GM23338 (cell line): Measurements from ENCODE around the gene OPRL1. TPM values are rescaled to one million over a fixed set of nuclear protein-coding genes. Genes with fewer than 3 reads are reported as not detected.

Source experiments
- ATAC-seq: fragments of 200-7000 bp; cut with Tn5 transposase; 3 replicates; pipeline ENCODE4 v1.9.1; 2020
- DNase-seq: peaks from one replicate; pipeline ENCODE4 v3.0.0-alpha.2; 2015; ENCODE audit warnings: low spot score
- H2AFZ ChIP-seq: fragments of 200-600 bp; sonication (generic); 2 replicates; pipeline ENCODE4 v1.8.0; 2016; ENCODE audit warnings: antibody characterized with exemption, mild to moderate bottlenecking, moderate library complexity
- H3F3A ChIP-seq: fragments of 200-600 bp; sonication (generic); replicated peaks from 2 replicates; pipeline ENCODE4 v1.8.0; 2017; ENCODE audit warnings: antibody characterized with exemption, mixed run types, low read depth
- H3K27ac ChIP-seq: fragments of 200-600 bp; sonication (generic); 2 replicates; pipeline ENCODE4 v1.6.1; 2016; ENCODE audit warnings: low read depth
- H3K27me3 ChIP-seq: fragments of 200-600 bp; sonication (generic); 2 replicates; pipeline ENCODE4 v1.8.0; 2016; ENCODE audit warnings: mild to moderate bottlenecking, mixed run types, moderate library complexity; ENCODE audit not compliant: insufficient read depth
- H3K36me3 ChIP-seq: fragments of 200-600 bp; sonication (generic); 2 replicates; pipeline ENCODE4 v1.8.0; 2016; ENCODE audit warnings: mild to moderate bottlenecking; ENCODE audit not compliant: insufficient read depth
- H3K4me1 ChIP-seq: fragments of 200-600 bp; sonication (generic); 2 replicates; pipeline ENCODE4 v1.8.0; 2016; ENCODE audit warnings: mild to moderate bottlenecking, moderate library complexity; ENCODE audit not compliant: insufficient read depth
- H3K4me2 ChIP-seq: fragments of 200-600 bp; sonication (generic); 2 replicates; pipeline ENCODE4 v1.7.1; 2017; ENCODE audit warnings: mixed run types
- H3K4me3 ChIP-seq: fragments of 200-600 bp; sonication (generic); 2 replicates; pipeline ENCODE4 v1.6.1; 2016; ENCODE audit warnings: mixed run types
- H3K79me2 ChIP-seq: fragments of 200-600 bp; sonication (generic); replicated peaks from 2 replicates; pipeline ENCODE4 v1.8.0; 2017; ENCODE audit warnings: mild to moderate bottlenecking; ENCODE audit not compliant: insufficient read depth
- H3K9me2 ChIP-seq: fragments of 200-600 bp; sonication (generic); 2 replicates; pipeline ENCODE4 v1.8.0; 2017; ENCODE audit not compliant: insufficient read depth
- H4K20me1 ChIP-seq: fragments of 200-600 bp; sonication (generic); replicated peaks from 2 replicates; pipeline ENCODE4 v1.8.0; 2017; ENCODE audit warnings: mild to moderate bottlenecking; ENCODE audit not compliant: insufficient read depth
- H3K27ac Mint-ChIP-seq: 2 replicates; pipeline ENCODE4 v1.8.0; 2020; ENCODE audit warnings: inconsistent platforms, mild to moderate bottlenecking, moderate library complexity, mixed read lengths
- H3K27me3 Mint-ChIP-seq: 3 replicates; pipeline ENCODE4 v1.8.0; 2022; ENCODE audit warnings: low read depth, mild to moderate bottlenecking, moderate library complexity, mixed read lengths, inconsistent platforms; ENCODE audit not compliant: insufficient read depth, poor library complexity
- H3K36me3 Mint-ChIP-seq: 3 replicates; pipeline ENCODE4 v1.8.0; 2021; ENCODE audit warnings: low read depth, mild to moderate bottlenecking, inconsistent platforms, moderate library complexity, mixed read lengths
- H3K4me1 Mint-ChIP-seq: 3 replicates; pipeline ENCODE4 v1.8.0; 2020; ENCODE audit warnings: mild to moderate bottlenecking, inconsistent platforms, mixed read lengths
- H3K4me3 Mint-ChIP-seq: 3 replicates; pipeline ENCODE4 v1.8.0; 2021; ENCODE audit warnings: moderate library complexity, mild to moderate bottlenecking, inconsistent platforms, mixed read lengths
- H3K9me3 Mint-ChIP-seq: 3 replicates; pipeline ENCODE4 v1.8.0; 2020; ENCODE audit warnings: moderate library complexity, mild to moderate bottlenecking, inconsistent platforms, mixed read lengths
- CREB1 ChIP-seq: fragments of 250-450 bp; sonication (Bioruptor Pico); IDR thresholded peaks from 2 replicates; pipeline ENCODE4 v1.5.0; 2020; ENCODE audit warnings: low read depth, mild to moderate bottlenecking, moderate library complexity
- CTCF ChIP-seq, 2 experiments: fragments of 200-600 bp in 1 of 2; sonication (generic) in 1 of 2; conservative IDR thresholded peaks; 2 replicates each; pipeline versions ENCODE4 v1.5.1 to v1.6.1; 2016 to 2017; ENCODE audit warnings: antibody characterized with exemption in 2 of 2, low read depth in 2 of 2, mild to moderate bottlenecking in 2 of 2, moderate library complexity in 1 of 2
- JUNB ChIP-seq: IDR thresholded peaks from one replicate; pipeline ENCODE4 v1.6.1; 2016; ENCODE audit warnings: antibody characterized with exemption; ENCODE audit not compliant: unreplicated experiment
- NANOG ChIP-seq: IDR thresholded peaks from 2 replicates; pipeline ENCODE4 v1.6.1; 2016; ENCODE audit warnings: antibody characterized with exemption, borderline replicate concordance
- POLR2AphosphoS5 ChIP-seq: IDR thresholded peaks from 2 replicates; pipeline ENCODE4 v1.6.1; 2016; ENCODE audit warnings: antibody characterized with exemption, low read depth
- ZNF114 ChIP-seq: fragments of 250-450 bp; sonication (Bioruptor Pico); IDR thresholded peaks from 2 replicates; pipeline ENCODE4 v1.5.0; 2020; ENCODE audit warnings: mild to moderate bottlenecking, moderate library complexity
- ZNF331 ChIP-seq: fragments of 250-450 bp; sonication (Bioruptor Pico); IDR thresholded peaks from 2 replicates; pipeline ENCODE4 v1.5.0; 2020; ENCODE audit warnings: low read depth, mild to moderate bottlenecking, moderate library complexity
- polyA plus RNA-seq: library from polyadenylated mRNA; unstranded; fragments of >200 nt; fragmentation: Nextera tagmentation; extraction: Ambion mirVana; gene quantifications from 2 replicates; pipeline ENCODE4 v1.2.1, GENCODE V29; 2016
- total RNA-seq: library from RNA; depleted of rRNA; stranded (reverse); fragments of >200 nt; shearing (Covaris generic); gene quantifications from 2 replicates; pipeline ENCODE4 v1.2.3, GENCODE V29; 2014
- TF ChIP-seq, protein P1 (sequence below): IDR thresholded peaks from 2 replicates; pipeline ENCODE4 v1.6.1; 2016; ENCODE audit warnings: antibody characterized with exemption

OPRL1 gene
- total and polyA plus RNA-seq, 2 experiments from 2014 or later: 0.27 to 1.1 TPM

DNA sequence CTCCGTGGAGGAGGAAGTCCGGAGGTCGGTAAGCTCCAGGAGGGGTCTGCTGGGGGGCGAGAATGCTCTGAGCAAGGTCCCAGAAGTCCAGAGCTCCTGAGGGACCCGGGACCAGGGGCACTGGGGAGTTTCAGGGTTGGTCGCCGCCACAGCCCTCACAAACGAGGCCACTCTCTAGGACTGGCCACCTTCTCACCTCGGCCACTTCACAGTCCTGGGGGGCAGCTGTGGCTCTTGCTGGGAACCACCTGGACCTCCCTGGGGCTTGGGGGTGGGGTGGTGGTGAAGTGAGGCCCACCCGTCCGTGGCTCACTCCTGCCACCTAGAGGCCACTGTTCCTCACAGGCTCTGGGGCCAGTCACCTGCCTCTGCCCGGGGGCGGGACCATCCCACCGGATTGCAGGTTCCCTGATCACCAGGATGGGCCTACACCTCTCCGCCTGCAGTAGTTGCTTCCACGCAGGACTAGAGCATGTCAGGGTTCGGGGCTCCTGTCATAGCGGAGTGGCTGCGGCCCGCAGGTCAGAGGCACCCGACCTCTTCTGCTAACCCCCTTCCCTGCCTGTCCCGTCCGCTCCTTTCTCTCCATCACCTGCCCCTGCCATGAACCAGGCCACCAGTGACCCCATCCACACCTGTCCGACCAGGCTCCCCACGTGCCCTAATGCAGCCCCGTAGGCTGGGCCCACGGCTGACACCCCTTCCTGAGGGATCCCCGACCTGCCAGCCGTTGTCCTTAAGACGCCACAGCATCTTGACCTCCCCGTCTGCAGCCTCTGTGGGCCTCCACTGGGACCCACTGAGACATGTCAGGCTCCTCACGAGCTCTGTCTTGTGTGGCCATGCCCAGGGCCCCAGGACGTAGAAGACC is 22.0 kb upstream of the OPRL1 start:
- ATAC-seq: peak; percentile 78
- H3K79me2 ChIP-seq: no peaks in the 10 kb centered on the region
- no peak overlapping the region for H3K27ac Mint-ChIP-seq

GRCh38 chr20:64058536-64058935 is 21.3 kb upstream of the OPRL1 start:
- H3K9me2 ChIP-seq: no peaks in the 10 kb centered on the region
- Mint-ChIP-seq H3K27ac (no peak overlapping the region), H3K4me1 (peaks cover 35% of the 10 kb centered on the region), H3K4me3 (no peak overlapping the region), H3K9me3 (no peaks in the 10 kb centered on the region), H3K36me3 (no peaks in the 10 kb centered on the region), H3K27me3 (peaks cover 10% of the 10 kb centered on the region)
- no peaks in the 10 kb centered on the region for H3K36me3 ChIP-seq
- no peak overlapping the region for H3K4me2 ChIP-seq
- H3F3A ChIP-seq: peaks cover 6% of the 10 kb centered on the region; the same call in 1 of the 2 replicates
- no peak overlapping the region for H3K27ac ChIP-seq
- H3K4me3 ChIP-seq: no peak overlapping the region
- no peak for DNase-seq
- no peak overlapping the region for H2AFZ ChIP-seq
- H3K79me2 ChIP-seq: no peaks in the 10 kb centered on the region
- no peak for ATAC-seq
- H3K27me3 ChIP-seq: no peaks in the 10 kb centered on the region
- no peaks in the 10 kb centered on the region for H4K20me1 ChIP-seq
- peaks cover 12% of the 10 kb centered on the region; the same call in 1 of the 2 replicates for H3K4me1 ChIP-seq
- no peak for TF ChIP-seq POLR2AphosphoS5
- no peak for TF ChIP-seq NANOG
- TF ChIP-seq CTCF (conservative IDR thresholded peaks at IDR 0.05; ENCODE audit: low read depth in 2 of 2): no peak
- TF ChIP-seq JUNB: no peak
- TF ChIP-seq ZNF331 (CRISPR knock-in tag): no peak
- no peak for TF ChIP-seq ZNF114 (CRISPR knock-in tag)
- TF ChIP-seq, protein P1, sequence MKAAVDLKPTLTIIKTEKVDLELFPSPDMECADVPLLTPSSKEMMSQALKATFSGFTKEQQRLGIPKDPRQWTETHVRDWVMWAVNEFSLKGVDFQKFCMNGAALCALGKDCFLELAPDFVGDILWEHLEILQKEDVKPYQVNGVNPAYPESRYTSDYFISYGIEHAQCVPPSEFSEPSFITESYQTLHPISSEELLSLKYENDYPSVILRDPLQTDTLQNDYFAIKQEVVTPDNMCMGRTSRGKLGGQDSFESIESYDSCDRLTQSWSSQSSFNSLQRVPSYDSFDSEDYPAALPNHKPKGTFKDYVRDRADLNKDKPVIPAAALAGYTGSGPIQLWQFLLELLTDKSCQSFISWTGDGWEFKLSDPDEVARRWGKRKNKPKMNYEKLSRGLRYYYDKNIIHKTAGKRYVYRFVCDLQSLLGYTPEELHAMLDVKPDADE: no peak

More for the DNA sequence above, 22.0 kb upstream of the OPRL1 start:
- Mint-ChIP-seq H3K27me3 (peaks cover 16% of the 10 kb centered on the region), H3K36me3 (no peaks in the 10 kb centered on the region), H3K4me1 (peaks cover 39% of the 10 kb centered on the region), H3K9me3 (no peaks in the 10 kb centered on the region), H3K4me3 (no peak overlapping the region)
- peak; percentile 92 for DNase-seq
- TF ChIP-seq ZNF114 (CRISPR knock-in tag) (no peak), CREB1 (CRISPR knock-in tag) (no peak), CTCF (conservative IDR thresholded peaks at IDR 0.05; ENCODE audit: low read depth in 2 of 2) (peak; percentile 80 to 96)
- H3K9me2 ChIP-seq: no peaks in the 10 kb centered on the region
- no peaks in the 10 kb centered on the region for H3K36me3 ChIP-seq
- H2AFZ ChIP-seq: peak overlapping the region; percentile 90
- H3K27ac ChIP-seq: no peak overlapping the region
- H3F3A ChIP-seq: peaks cover 6% of the 10 kb centered on the region; the same call in 1 of the 2 replicates
- no peaks in the 10 kb centered on the region for H3K27me3 ChIP-seq
- peak overlapping the region; percentile 35; the same call in 1 of the 2 replicates for H3K4me3 ChIP-seq
- H3K4me2 ChIP-seq: peak overlapping the region; percentile 70
- no peaks in the 10 kb centered on the region for H4K20me1 ChIP-seq
- H3K4me1 ChIP-seq: peaks cover 12% of the 10 kb centered on the region; the same call in 1 of the 2 replicates
